Measurements from ENCODE around the gene RBBP7.

GRCh38 chrX:16882702-16883486 lies 12.7 kb upstream of the RBBP7 start:
- TF ChIP-seq CTCF (IDR thresholded peaks at IDR 0.05) (peak; percentile 43 to 57 (median 52)), POLR2A (IDR thresholded peaks at IDR 0.05) (no peak)
